ELF-1 (cell line): ENCODE data around the gene PTPRQ.
A peak's percentile ranks its signal among the peaks of the same experiment; 100 is the strongest.
"Not testable (repeated sequence)": the region's sequence is repeated elsewhere in the genome, so short reads cannot be mapped to it uniquely, and the experiment has no call there.

Experiments used
- DNase-seq: peaks from one replicate; pipeline ENCODE4 v3.0.0-alpha.2; 2016; ENCODE audit warnings: low read depth, low spot score

Gene PTPRQ

GRCh38 chr12:80443974-80444666 is at the start of gene PTPRQ:
TSS of gene PTPRQ (plus strand) at chr12:80444235. CDS start at chr12:80444346, 111 bp downstream.
- no peak for DNase-seq

GRCh38 chr12:80400571-80400991 is 43.5 kb upstream of the PTPRQ start:
- no peak for DNase-seq

- no peak for DNase-seq
These were observed 42.8 kb upstream of the PTPRQ start for GRCh38 chr12:80401191-80401590.

- DNase-seq, result no peak
These were observed 39.4 kb upstream of the PTPRQ start for GRCh38 chr12:80404629-80405028.

GRCh38 chr12:80406253-80406652 is 37.8 kb upstream of the PTPRQ start:
- no peak for DNase-seq

GRCh38 chr12:80411787-80412186 is 32.2 kb upstream of the PTPRQ start:
- DNase-seq, result no peak

- no peak for DNase-seq
These were observed 31.6 kb upstream of the PTPRQ start for GRCh38 chr12:80412343-80412953.

- DNase-seq, result no peak
These were observed 30.6 kb upstream of the PTPRQ start for GRCh38 chr12:80413462-80413861.

GRCh38 chr12:80415466-80415865 is 28.6 kb upstream of the PTPRQ start:
- DNase-seq, result no peak

- DNase-seq, result no peak
These were observed 24.4 kb upstream of the PTPRQ start for GRCh38 chr12:80419644-80420043.

GRCh38 chr12:80420075-80420474 is 24.0 kb upstream of the PTPRQ start:
- DNase-seq, result no peak

GRCh38 chr12:80422550-80422949 is 21.5 kb upstream of the PTPRQ start:
- DNase-seq, result no peak

- no peak for DNase-seq
These were observed 12.0 kb upstream of the PTPRQ start for GRCh38 chr12:80432061-80432460.

GRCh38 chr12:80441921-80442320 is 2.1 kb upstream of the PTPRQ start:
- no peak for DNase-seq

- DNase-seq, result no peak
These were observed 1.4 kb upstream of the PTPRQ start for GRCh38 chr12:80442426-80443222.

GRCh38 chr12:80445083-80445793 is 1.2 kb downstream of the PTPRQ start:
- DNase-seq, result no peak

- DNase-seq, result no peak
These were observed 12.5 kb downstream of the PTPRQ start for GRCh38 chr12:80456513-80456912.

- DNase-seq, result no peak
These were observed 16.9 kb downstream of the PTPRQ start for GRCh38 chr12:80460972-80461371.

GRCh38 chr12:80461851-80462250 is 17.8 kb downstream of the PTPRQ start:
- DNase-seq, result not testable (repeated sequence)

- DNase-seq, result no peak
These were observed 25.6 kb downstream of the PTPRQ start for GRCh38 chr12:80469681-80470080.

GRCh38 chr12:80470403-80470802 is 26.4 kb downstream of the PTPRQ start:
- peak; percentile 7 for DNase-seq

- no peak for DNase-seq
These were observed 28.2 kb downstream of the PTPRQ start for GRCh38 chr12:80472236-80472635.
